Upper lobe of left lung (tissue), 6 donors: ENCODE measurements around the gene CACNG7. TPM values are rescaled to one million over a fixed set of nuclear protein-coding genes. Genes with fewer than 3 reads are reported as not detected.

Experiments used
- ATAC-seq, 2 donors: fragments of 200-7000 bp; cut with Tn5 transposase; one replicate each; pipeline ENCODE4 v1.9.1; 2022; ENCODE audit warnings: mild to moderate bottlenecking in 2 of 2, moderate library complexity in 2 of 2; ENCODE audit not compliant: low FRiP score in 2 of 2
- DNase-seq, 2 donors: peaks; one replicate each; pipeline ENCODE4 v3.0.0-alpha.2; 2019 to 2020
- H3K27ac ChIP-seq, 4 donors: fragments of 200-600 bp; sonication (generic); one replicate each; pipeline ENCODE4 v1.5.1; 2016 to 2019
- H3K27me3 ChIP-seq, 4 donors: fragments of 200-600 bp; sonication (generic); one replicate each; pipeline ENCODE4 v1.5.1; 2017 to 2019
- H3K36me3 ChIP-seq, 4 donors: fragments of 200-600 bp; sonication (generic); one replicate each; pipeline ENCODE4 v1.5.1; 2016 to 2019
- H3K4me1 ChIP-seq, 4 donors: fragments of 200-600 bp; sonication (generic); one replicate each; pipeline ENCODE4 v1.5.1; 2018 to 2019
- H3K4me3 ChIP-seq, 4 donors: fragments of 200-600 bp; sonication (generic); one replicate each; pipeline ENCODE4 v1.5.1; 2017 to 2019; ENCODE audit warnings: mild to moderate bottlenecking in 2 of 4, moderate library complexity in 1 of 4
- H3K9me3 ChIP-seq, 4 donors: fragments of 200-600 bp; sonication (generic); one replicate each; pipeline ENCODE4 v1.5.1; 2018 to 2019
- EP300 ChIP-seq, 4 donors: sonication (generic); formaldehyde crosslinking; IDR thresholded peaks; one replicate each; pipeline ENCODE4 v1.5.1; 2017; ENCODE audit warnings: antibody characterized with exemption in 4 of 4, control low read depth in 2 of 4
- POLR2A ChIP-seq, 4 donors: fragments of 450-650 bp; IDR thresholded peaks; one replicate each; pipeline ENCODE4 v1.5.1; 2016 to 2017; ENCODE audit warnings: antibody characterized with exemption in 4 of 4, mild to moderate bottlenecking in 2 of 4
- POLR2AphosphoS5 ChIP-seq, 2 donors: sonication (generic); formaldehyde crosslinking; IDR thresholded peaks; one replicate each; pipeline ENCODE4 v1.5.1; 2017; ENCODE audit warnings: antibody characterized with exemption in 2 of 2
- WGBS, 2 donors: methylation state at CpG; one replicate each; pipeline ENCODE4 v1.1.5; 2017 to 2018; 5-methylcytosine and 5-hydroxymethylcytosine counted together
- total RNA-seq, 6 donors: library from RNA; depleted of rRNA in 4 of 6; stranded (reverse); fragments of >200 nt in 4 of 6; gene quantifications; one replicate each; pipeline versions ENCODE4 v1.1.0 to v1.2.1, GENCODE V29; 2016 to 2021
- TF ChIP-seq, protein P1 (sequence below), 6 experiments: fragments of 450-650 bp in 4 of 6; fragments of 200-600 bp in 2 of 6; sonication (generic) in 2 of 6; IDR thresholded peaks; one replicate each; pipeline ENCODE4 v1.5.1; 2016 to 2019; ENCODE audit warnings: antibody characterized with exemption in 6 of 6
- donor health status: DM: no; HTN: no; CAD: no; lungs with moderate emphysema.
- donor health status: DM: no; HTN: yes; CAD: no; lungs with severe emphysema.

CACNG7 gene
- total RNA-seq, 6 donors from 2014 or later = not detected

DNA sequence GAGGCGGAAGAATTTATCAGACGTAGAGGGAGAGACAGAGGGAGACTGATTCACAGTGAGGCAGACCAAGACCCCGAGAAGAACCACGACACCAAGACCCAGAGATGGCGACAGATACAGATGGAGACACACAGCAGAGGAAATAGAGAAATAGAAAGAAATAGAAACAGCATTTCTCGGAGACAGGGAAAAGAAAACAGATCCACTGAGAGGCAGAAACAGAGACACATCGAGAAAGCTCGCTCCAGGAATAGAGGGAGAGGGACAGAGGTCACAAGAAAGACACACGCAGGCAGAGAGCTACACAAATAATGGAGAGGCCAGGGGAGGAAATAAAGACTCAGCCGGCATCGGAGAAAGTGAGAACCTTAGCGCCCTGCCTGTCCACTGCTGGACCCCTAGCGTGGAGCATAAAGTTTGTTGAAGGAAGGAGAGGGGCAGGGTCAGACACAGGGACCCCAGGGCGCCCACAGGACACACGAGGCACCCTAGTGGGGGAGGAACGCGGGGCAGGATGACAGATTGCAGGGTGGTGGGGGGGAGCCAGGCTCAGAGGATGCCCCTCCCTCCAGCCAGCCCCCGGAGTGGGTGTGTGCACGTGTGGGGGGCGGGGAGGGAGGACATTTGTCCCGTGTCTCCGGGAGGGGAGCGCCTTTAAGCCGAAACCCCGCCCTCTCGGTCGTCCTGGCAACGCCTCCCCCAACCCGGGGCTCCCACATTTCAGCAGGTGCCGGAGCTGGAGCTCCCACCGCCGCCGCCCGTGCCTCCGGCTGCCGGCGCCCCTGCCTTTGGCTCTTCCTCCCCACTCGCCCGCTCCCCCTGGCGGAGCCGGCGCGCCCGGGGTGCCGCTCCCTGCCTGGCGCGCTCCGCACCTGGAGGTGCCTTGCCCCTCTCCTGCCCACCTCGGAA, 27.3 kb upstream of the CACNG7 start, which contains the start of gene PRKCG:
Gene PRKCG (plus strand): TSS at position 716 of the 909 bp plus-strand sequence. CDS start 298 bp downstream, outside the sequence.
- peak; percentile 37 to 91 for DNase-seq
- peak in 1 of 2 donors; percentile 7 for ATAC-seq
- H3K27ac ChIP-seq = no peak within 1 kb of the TSS
- peak within 1 kb of the TSS; percentile 17 to 43 (median 27) for H3K4me3 ChIP-seq
- H3K36me3 ChIP-seq = no peaks in the 10 kb centered on the region
- peaks cover 0 to 28% (median 23%) of the 10 kb centered on the region in 4 donors for H3K27me3 ChIP-seq
- H3K4me1 ChIP-seq = peaks cover 22 to 28% (median 26%) of the 10 kb centered on the region in 4 donors
- TF ChIP-seq, protein P1, sequence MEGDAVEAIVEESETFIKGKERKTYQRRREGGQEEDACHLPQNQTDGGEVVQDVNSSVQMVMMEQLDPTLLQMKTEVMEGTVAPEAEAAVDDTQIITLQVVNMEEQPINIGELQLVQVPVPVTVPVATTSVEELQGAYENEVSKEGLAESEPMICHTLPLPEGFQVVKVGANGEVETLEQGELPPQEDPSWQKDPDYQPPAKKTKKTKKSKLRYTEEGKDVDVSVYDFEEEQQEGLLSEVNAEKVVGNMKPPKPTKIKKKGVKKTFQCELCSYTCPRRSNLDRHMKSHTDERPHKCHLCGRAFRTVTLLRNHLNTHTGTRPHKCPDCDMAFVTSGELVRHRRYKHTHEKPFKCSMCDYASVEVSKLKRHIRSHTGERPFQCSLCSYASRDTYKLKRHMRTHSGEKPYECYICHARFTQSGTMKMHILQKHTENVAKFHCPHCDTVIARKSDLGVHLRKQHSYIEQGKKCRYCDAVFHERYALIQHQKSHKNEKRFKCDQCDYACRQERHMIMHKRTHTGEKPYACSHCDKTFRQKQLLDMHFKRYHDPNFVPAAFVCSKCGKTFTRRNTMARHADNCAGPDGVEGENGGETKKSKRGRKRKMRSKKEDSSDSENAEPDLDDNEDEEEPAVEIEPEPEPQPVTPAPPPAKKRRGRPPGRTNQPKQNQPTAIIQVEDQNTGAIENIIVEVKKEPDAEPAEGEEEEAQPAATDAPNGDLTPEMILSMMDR (IDR thresholded peaks at IDR 0.05) = peak; percentile 39 to 74 (median 62)
- TF ChIP-seq POLR2A (IDR thresholded peaks at IDR 0.05) (no peak), EP300 (IDR thresholded peaks at IDR 0.05) (no peak)
- 2 to 3% methylated on average over 26 to 46 of the region's 49 CpGs for WGBS, 2 donors
- H3K9me3 ChIP-seq = no peaks in the 10 kb centered on the region

DNA sequence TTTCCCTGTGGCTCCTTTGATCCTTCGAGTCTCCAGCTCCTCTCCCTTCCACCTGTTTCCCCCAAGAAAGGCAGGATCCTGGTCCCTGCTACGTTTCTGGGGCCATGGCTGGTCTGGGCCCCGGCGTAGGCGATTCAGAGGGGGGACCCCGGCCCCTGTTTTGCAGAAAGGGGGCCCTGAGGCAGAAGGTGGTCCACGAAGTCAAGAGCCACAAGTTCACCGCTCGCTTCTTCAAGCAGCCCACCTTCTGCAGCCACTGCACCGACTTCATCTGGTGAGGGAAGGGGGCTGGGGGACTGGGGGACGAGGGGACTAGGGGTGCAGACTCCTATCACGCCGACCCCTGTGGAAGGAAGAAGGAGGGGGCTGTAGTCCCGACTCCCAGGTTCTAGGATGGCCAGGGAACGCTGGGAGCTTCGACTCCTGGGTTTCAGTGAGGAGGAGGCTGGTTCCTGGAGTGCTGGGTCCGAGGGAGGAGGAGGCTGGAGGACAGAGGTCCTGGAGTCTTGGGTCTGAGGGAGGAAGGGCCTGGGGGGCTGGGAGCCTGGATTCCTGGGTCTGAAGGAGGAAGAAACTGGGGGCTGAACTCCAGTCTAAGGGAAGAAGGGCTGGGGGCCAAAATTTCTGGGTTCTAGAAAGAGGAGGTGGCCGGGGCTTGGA, 26.6 kb upstream of the CACNG7 start:
- no peak overlapping the region for H3K27ac ChIP-seq
- H3K27me3 ChIP-seq = peaks cover 0 to 28% (median 23%) of the 10 kb centered on the region in 4 donors
- no peak for ATAC-seq
- H3K4me3 ChIP-seq = peak overlapping the region in 3 of 4 donors; percentile 17 to 43 (median 33)
- H3K4me1 ChIP-seq = peaks cover 22 to 28% (median 26%) of the 10 kb centered on the region in 4 donors
- 4 to 8% methylated on average over 17 to 18 of the region's 18 CpGs for WGBS, 2 donors
- TF ChIP-seq, protein P1 (IDR thresholded peaks at IDR 0.05) = no peak
- TF ChIP-seq POLR2A (IDR thresholded peaks at IDR 0.05) (no peak), POLR2AphosphoS5 (IDR thresholded peaks at IDR 0.05) (no peak), EP300 (IDR thresholded peaks at IDR 0.05) (no peak)
- no peaks in the 10 kb centered on the region for H3K9me3 ChIP-seq
- DNase-seq = no peak
- H3K36me3 ChIP-seq = no peaks in the 10 kb centered on the region

DNA sequence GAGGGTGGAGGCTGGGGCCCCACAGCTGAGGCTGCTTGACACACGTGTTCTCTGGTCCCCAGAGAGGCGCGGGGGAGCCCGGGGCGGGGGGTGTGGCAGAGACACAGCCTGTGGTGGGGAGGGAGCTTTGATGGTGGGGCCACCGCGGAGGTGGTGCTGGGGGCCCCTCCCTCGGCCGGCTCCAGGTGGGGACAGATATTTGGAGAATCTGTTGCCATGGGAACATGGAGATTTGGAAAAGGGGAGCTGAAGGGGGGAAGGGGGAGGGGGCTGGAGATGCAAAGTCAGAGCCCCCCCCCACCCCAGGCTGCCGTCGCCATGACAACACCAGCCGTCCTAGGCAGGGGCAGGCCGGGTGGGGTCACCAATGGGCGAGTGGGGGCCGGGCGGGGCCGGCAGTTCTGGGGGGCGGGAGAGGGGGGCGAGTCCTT, 25.8 kb upstream of the CACNG7 start:
- TF ChIP-seq EP300 (IDR thresholded peaks at IDR 0.05) = no peak
- no peak for TF ChIP-seq POLR2AphosphoS5 (IDR thresholded peaks at IDR 0.05)
- TF ChIP-seq POLR2A (IDR thresholded peaks at IDR 0.05) = no peak
- TF ChIP-seq, protein P1 (IDR thresholded peaks at IDR 0.05) = no peak

DNA sequence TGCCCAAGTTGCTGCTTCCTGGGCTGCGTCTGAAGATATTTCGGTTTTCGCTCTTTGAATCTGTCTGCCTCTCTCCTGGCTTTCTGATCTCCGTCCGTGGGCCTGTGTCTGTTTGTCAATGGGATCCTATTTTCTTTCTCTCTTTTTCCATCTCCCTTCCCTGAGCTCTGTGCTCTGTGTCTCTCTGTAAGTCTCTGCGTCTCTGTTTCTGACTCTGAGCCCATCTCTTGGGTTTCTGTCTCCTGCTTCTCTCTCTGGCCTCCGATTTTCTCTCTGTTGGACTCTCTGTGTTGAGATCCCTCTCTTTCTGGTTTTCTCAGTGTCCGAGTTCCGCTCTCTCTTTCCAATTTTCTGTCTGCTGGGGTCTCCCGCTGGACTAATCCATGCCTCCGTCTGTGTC, 25.3 kb upstream of the CACNG7 start:
- DNase-seq (no peak), ATAC-seq (no peak)
- peaks cover 20 to 26% (median 25%) of the 10 kb centered on the region in 4 donors for H3K4me1 ChIP-seq
- WGBS, 2 donors = 20 to 34% methylated on average over 8 to 11 of the region's 11 CpGs
- H3K36me3 ChIP-seq = no peaks in the 10 kb centered on the region
- H3K9me3 ChIP-seq = no peaks in the 10 kb centered on the region
- no peak overlapping the region for H3K27ac ChIP-seq
- peaks cover 0 to 28% (median 23%) of the 10 kb centered on the region in 4 donors for H3K27me3 ChIP-seq
- no peak overlapping the region for H3K4me3 ChIP-seq
- TF ChIP-seq POLR2A (IDR thresholded peaks at IDR 0.05) (no peak), EP300 (IDR thresholded peaks at IDR 0.05) (no peak), POLR2AphosphoS5 (IDR thresholded peaks at IDR 0.05) (no peak)
- TF ChIP-seq, protein P1 (IDR thresholded peaks at IDR 0.05) = no peak

More for the DNA sequence above, 25.8 kb upstream of the CACNG7 start:
- DNase-seq (peak in 1 of 2 donors; percentile 80), ATAC-seq (no peak)
- peaks cover 22 to 28% (median 26%) of the 10 kb centered on the region in 4 donors for H3K4me1 ChIP-seq
- no peak overlapping the region for H3K4me3 ChIP-seq
- no peak overlapping the region for H3K27ac ChIP-seq
- no peaks in the 10 kb centered on the region for H3K36me3 ChIP-seq
- WGBS, 2 donors = 0 to 3% methylated on average over 6 to 10 of the region's 19 CpGs
- H3K9me3 ChIP-seq = no peaks in the 10 kb centered on the region
- peaks cover 0 to 28% (median 23%) of the 10 kb centered on the region in 4 donors for H3K27me3 ChIP-seq
